ENCODE data around the gene ATP10A.
"Not testable (repeated sequence)": the region's sequence is repeated elsewhere in the genome, so short reads cannot be mapped to it uniquely, and the experiment has no call there.

Gene ATP10A

DNA sequence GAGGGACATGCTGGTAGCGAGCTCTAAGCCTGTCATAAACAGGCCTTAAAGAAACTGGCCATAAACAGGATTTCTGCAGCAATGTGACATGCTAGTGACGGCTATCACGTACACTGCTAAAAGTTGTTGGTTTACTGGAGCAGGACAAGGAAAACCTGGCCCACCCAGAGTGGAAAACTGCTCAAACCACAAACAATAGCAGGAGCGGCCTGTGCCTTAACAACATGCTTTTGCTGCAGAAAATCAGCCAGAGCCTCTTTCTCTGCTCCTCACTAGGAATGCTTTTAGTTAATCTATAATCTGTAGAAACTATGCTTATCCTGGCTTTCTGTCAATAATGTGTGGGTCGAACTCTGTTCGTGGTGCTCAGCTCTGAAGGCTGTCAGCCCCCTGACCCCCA lies 221.4 kb downstream of the ATP10A start:
- Histone ChIP-seq H3K27me3 (replicated peaks; ENCODE audit: insufficient read depth, low read length) (no peaks in the 10 kb centered on the region), H3K36me3 (replicated peaks; ENCODE audit: insufficient read depth, low read length) (no peaks in the 10 kb centered on the region), H3K4me3 (ENCODE audit: low read length) (no peak overlapping the region), H2AFZ (ENCODE audit: low read length) (no peak overlapping the region), H3F3A (ENCODE audit: insufficient read depth, low read length) (no peaks in the 10 kb centered on the region), H4K20me1 (ENCODE audit: insufficient read depth, low read length) (no peaks in the 10 kb centered on the region), H3K9me3 (replicated peaks; ENCODE audit: insufficient read depth, low read length) (no peaks in the 10 kb centered on the region), H3K27ac (ENCODE audit: low read length) (no peak overlapping the region), H3K4me1 (ENCODE audit: low read length) (no peaks in the 10 kb centered on the region), H3K9ac (ENCODE audit: low read length) (no peak overlapping the region), H3K9me2 (replicated peaks; ENCODE audit: insufficient read depth, low read length) (no peaks in the 10 kb centered on the region), H3K4me2 (ENCODE audit: low read depth, low read length) (no peak overlapping the region), H3K79me2 (ENCODE audit: low read length) (no peaks in the 10 kb centered on the region)
- no peak for DNase-seq
- TF ChIP-seq EZH2phosphoT487 (IDR thresholded peaks at IDR 0.05; ENCODE audit: low read length), result no peak
- TF ChIP-seq, protein P1, sequence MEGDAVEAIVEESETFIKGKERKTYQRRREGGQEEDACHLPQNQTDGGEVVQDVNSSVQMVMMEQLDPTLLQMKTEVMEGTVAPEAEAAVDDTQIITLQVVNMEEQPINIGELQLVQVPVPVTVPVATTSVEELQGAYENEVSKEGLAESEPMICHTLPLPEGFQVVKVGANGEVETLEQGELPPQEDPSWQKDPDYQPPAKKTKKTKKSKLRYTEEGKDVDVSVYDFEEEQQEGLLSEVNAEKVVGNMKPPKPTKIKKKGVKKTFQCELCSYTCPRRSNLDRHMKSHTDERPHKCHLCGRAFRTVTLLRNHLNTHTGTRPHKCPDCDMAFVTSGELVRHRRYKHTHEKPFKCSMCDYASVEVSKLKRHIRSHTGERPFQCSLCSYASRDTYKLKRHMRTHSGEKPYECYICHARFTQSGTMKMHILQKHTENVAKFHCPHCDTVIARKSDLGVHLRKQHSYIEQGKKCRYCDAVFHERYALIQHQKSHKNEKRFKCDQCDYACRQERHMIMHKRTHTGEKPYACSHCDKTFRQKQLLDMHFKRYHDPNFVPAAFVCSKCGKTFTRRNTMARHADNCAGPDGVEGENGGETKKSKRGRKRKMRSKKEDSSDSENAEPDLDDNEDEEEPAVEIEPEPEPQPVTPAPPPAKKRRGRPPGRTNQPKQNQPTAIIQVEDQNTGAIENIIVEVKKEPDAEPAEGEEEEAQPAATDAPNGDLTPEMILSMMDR (IDR thresholded peaks at IDR 0.05; ENCODE audit: low read length), result no peak
- no peak for TF ChIP-seq EZH2 (optimal IDR thresholded peaks at IDR 0.05; ENCODE audit: low read depth, low read length)

DNA sequence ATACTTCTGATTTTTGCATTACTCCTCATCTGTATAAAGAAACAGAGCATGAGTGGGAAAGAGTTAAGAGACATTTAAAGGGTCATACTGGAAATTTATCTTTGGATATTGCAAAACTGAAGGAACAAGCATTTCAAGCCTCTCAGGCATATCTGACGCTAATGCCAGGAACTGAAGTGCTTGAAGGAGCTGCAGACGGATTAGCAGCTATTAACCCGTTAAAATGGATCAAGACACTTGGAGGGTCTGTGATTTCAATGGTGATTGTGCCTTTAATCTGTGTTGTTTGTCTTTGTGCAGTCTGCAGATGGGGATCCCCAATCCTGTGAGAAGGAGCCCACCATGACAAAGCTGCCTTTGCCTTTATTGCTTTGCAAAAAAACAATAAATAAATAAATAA lies 221.8 kb downstream of the ATP10A start:
- no peak overlapping the region for H3K9ac ChIP-seq (ENCODE audit: low read length)
- H4K20me1 ChIP-seq (ENCODE audit: insufficient read depth, low read length), result no peaks in the 10 kb centered on the region
- H3K36me3 ChIP-seq (replicated peaks; ENCODE audit: insufficient read depth, low read length), result no peaks in the 10 kb centered on the region
- H3K4me3 ChIP-seq (ENCODE audit: low read length), result no peak overlapping the region
- TF ChIP-seq EZH2 (optimal IDR thresholded peaks at IDR 0.05; ENCODE audit: low read depth, low read length), result no peak
- no peak for TF ChIP-seq EZH2phosphoT487 (IDR thresholded peaks at IDR 0.05; ENCODE audit: low read length)
- TF ChIP-seq, protein P1 (IDR thresholded peaks at IDR 0.05; ENCODE audit: low read length), result no peak
- no peak overlapping the region for H3K27ac ChIP-seq (ENCODE audit: low read length)
- no peaks in the 10 kb centered on the region for H3K9me2 ChIP-seq (replicated peaks; ENCODE audit: insufficient read depth, low read length)
- H3K27me3 ChIP-seq (replicated peaks; ENCODE audit: insufficient read depth, low read length), result no peaks in the 10 kb centered on the region
- no peak overlapping the region for H2AFZ ChIP-seq (ENCODE audit: low read length)
- H3K4me1 ChIP-seq (ENCODE audit: low read length), result no peaks in the 10 kb centered on the region
- no peak overlapping the region for H3K4me2 ChIP-seq (ENCODE audit: low read depth, low read length)
- no peaks in the 10 kb centered on the region for H3F3A ChIP-seq (ENCODE audit: insufficient read depth, low read length)
- no peaks in the 10 kb centered on the region for H3K9me3 ChIP-seq (replicated peaks; ENCODE audit: insufficient read depth, low read length)
- DNase-seq, result no peak
- no peaks in the 10 kb centered on the region for H3K79me2 ChIP-seq (ENCODE audit: low read length)

DNA sequence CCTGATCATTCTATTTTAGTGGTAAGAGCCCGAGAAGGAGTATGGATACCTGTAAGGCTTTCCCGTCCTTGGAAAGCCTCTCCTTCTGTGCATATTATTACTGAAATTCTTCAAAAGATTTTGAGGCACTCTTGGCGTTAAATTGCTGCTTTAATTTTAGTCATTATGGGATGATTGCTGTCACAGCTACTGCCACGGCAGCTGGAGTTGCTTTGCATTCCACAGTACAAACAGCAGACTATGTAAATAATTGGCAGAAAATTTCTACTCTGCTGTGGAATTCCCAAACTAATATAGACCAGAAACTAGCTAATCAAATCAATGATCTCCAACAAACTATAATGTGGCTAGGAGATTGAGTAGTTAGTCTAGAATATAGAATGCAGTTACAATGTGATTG lies 222.2 kb downstream of the ATP10A start:
- H3K79me2 ChIP-seq (ENCODE audit: low read length); H2AFZ ChIP-seq (ENCODE audit: low read length); H3K27me3 ChIP-seq (replicated peaks; ENCODE audit: insufficient read depth, low read length); H4K20me1 ChIP-seq (ENCODE audit: insufficient read depth, low read length); H3K9me3 ChIP-seq (replicated peaks; ENCODE audit: insufficient read depth, low read length); H3K4me1 ChIP-seq (ENCODE audit: low read length); H3K4me3 ChIP-seq (ENCODE audit: low read length); H3K36me3 ChIP-seq (replicated peaks; ENCODE audit: insufficient read depth, low read length); H3K9me2 ChIP-seq (replicated peaks; ENCODE audit: insufficient read depth, low read length); H3F3A ChIP-seq (ENCODE audit: insufficient read depth, low read length); H3K4me2 ChIP-seq (ENCODE audit: low read depth, low read length); H3K27ac ChIP-seq (ENCODE audit: low read length); H3K9ac ChIP-seq (ENCODE audit: low read length); DNase-seq: not testable (repeated sequence)

GRCh38 chr15:25640381-25640780 lies 222.7 kb downstream of the ATP10A start:
- Histone ChIP-seq H3K27ac (ENCODE audit: low read length) (no peak overlapping the region), H3K9ac (ENCODE audit: low read length) (no peak overlapping the region), H3F3A (ENCODE audit: insufficient read depth, low read length) (no peaks in the 10 kb centered on the region), H3K4me1 (ENCODE audit: low read length) (no peaks in the 10 kb centered on the region), H3K27me3 (replicated peaks; ENCODE audit: insufficient read depth, low read length) (no peaks in the 10 kb centered on the region), H3K9me2 (replicated peaks; ENCODE audit: insufficient read depth, low read length) (no peaks in the 10 kb centered on the region), H4K20me1 (ENCODE audit: insufficient read depth, low read length) (no peaks in the 10 kb centered on the region), H3K4me3 (ENCODE audit: low read length) (no peak overlapping the region), H3K9me3 (replicated peaks; ENCODE audit: insufficient read depth, low read length) (no peaks in the 10 kb centered on the region), H3K79me2 (ENCODE audit: low read length) (no peaks in the 10 kb centered on the region), H2AFZ (ENCODE audit: low read length) (no peak overlapping the region), H3K36me3 (replicated peaks; ENCODE audit: insufficient read depth, low read length) (no peaks in the 10 kb centered on the region), H3K4me2 (ENCODE audit: low read depth, low read length) (no peak overlapping the region)
- TF ChIP-seq EZH2phosphoT487 (IDR thresholded peaks at IDR 0.05; ENCODE audit: low read length) (no peak), EZH2 (optimal IDR thresholded peaks at IDR 0.05; ENCODE audit: low read depth, low read length) (no peak)
- TF ChIP-seq, protein P1 (IDR thresholded peaks at IDR 0.05; ENCODE audit: low read length), result no peak
- no peak for DNase-seq

DNA sequence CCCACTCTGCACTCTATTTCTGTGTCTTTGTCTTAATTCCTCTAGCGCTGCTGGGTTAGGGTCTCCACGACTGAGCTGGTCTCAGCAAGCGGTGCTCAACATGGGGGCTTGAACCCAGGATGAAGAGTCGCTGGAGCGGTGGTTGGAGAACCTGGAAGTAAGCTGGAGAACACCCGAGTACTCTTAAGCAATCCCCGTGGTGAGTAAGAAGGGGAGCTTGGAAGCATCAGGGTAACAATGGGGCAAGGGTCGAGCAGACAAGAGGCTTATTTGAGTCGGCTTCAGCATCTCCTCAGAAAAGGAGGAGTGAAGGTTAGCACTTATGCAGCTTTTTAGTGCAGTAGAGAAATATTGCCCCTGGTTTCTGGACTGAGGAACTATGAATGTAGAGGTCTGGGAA lies 226.6 kb downstream of the ATP10A start:
- H3K27me3 ChIP-seq (replicated peaks; ENCODE audit: insufficient read depth, low read length); H3F3A ChIP-seq (ENCODE audit: insufficient read depth, low read length); H3K79me2 ChIP-seq (ENCODE audit: low read length); H3K36me3 ChIP-seq (replicated peaks; ENCODE audit: insufficient read depth, low read length); H3K4me2 ChIP-seq (ENCODE audit: low read depth, low read length); DNase-seq; H2AFZ ChIP-seq (ENCODE audit: low read length); H3K4me1 ChIP-seq (ENCODE audit: low read length); H3K27ac ChIP-seq (ENCODE audit: low read length); H3K4me3 ChIP-seq (ENCODE audit: low read length); H4K20me1 ChIP-seq (ENCODE audit: insufficient read depth, low read length); H3K9me2 ChIP-seq (replicated peaks; ENCODE audit: insufficient read depth, low read length); H3K9ac ChIP-seq (ENCODE audit: low read length); H3K9me3 ChIP-seq (replicated peaks; ENCODE audit: insufficient read depth, low read length): not testable (repeated sequence)

Measured in MM.1S (cell line).